NCI-H1048 (cell line): ENCODE measurements around the gene RAB40A.

Experiments
- DNase-seq: peaks from one replicate; lab custom pipeline; 2025; lab: John Stamatoyannopoulos, UW

The RAB40A gene

GRCh38 chrX:103519389-103519788, at the start of gene RAB40A:
TSS of gene RAB40A (minus strand) at chrX:103519489. CDS start at chrX:103500756, 18,733 bp downstream.
- DNase-seq = no peak

GRCh38 chrX:103565752-103566151, 46.5 kb upstream of the RAB40A start:
- no peak for DNase-seq

GRCh38 chrX:103565197-103565596, 45.9 kb upstream of the RAB40A start:
- DNase-seq = no peak

- no peak for DNase-seq
Measured at GRCh38 chrX:103562801-103563200, 43.5 kb upstream of the RAB40A start.

- DNase-seq = no peak
Measured at GRCh38 chrX:103560256-103560655, 41.0 kb upstream of the RAB40A start.

GRCh38 chrX:103556963-103557612, 37.8 kb upstream of the RAB40A start:
- DNase-seq = no peak

GRCh38 chrX:103554687-103555424, 35.6 kb upstream of the RAB40A start:
- DNase-seq = no peak

- DNase-seq = no peak
Measured at GRCh38 chrX:103552236-103552635, 32.9 kb upstream of the RAB40A start.

GRCh38 chrX:103550415-103551051, 31.2 kb upstream of the RAB40A start:
- no peak for DNase-seq

- DNase-seq = no peak
Measured at GRCh38 chrX:103549916-103550315, 30.6 kb upstream of the RAB40A start.

GRCh38 chrX:103540145-103540544, 20.9 kb upstream of the RAB40A start:
- DNase-seq = no peak

GRCh38 chrX:103539695-103540094, 20.4 kb upstream of the RAB40A start:
- DNase-seq = no peak

- DNase-seq = no peak
Measured at GRCh38 chrX:103538728-103539127, 19.4 kb upstream of the RAB40A start.

- DNase-seq = no peak
Measured at GRCh38 chrX:103537871-103538387, 18.6 kb upstream of the RAB40A start.

GRCh38 chrX:103536732-103537131, 17.4 kb upstream of the RAB40A start:
- DNase-seq = no peak

GRCh38 chrX:103536071-103536470, 16.8 kb upstream of the RAB40A start:
- no peak for DNase-seq

- DNase-seq = no peak
Measured at GRCh38 chrX:103535206-103535605, 15.9 kb upstream of the RAB40A start.

- DNase-seq = peak; percentile 45
Measured at GRCh38 chrX:103533511-103534216, 14.4 kb upstream of the RAB40A start.

- no peak for DNase-seq
Measured at GRCh38 chrX:103531002-103531401, 11.7 kb upstream of the RAB40A start.

GRCh38 chrX:103530545-103530944, 11.3 kb upstream of the RAB40A start:
- DNase-seq = no peak

GRCh38 chrX:103529550-103529949, 10.3 kb upstream of the RAB40A start:
- no peak for DNase-seq

GRCh38 chrX:103524747-103525146, 5.5 kb upstream of the RAB40A start:
- DNase-seq = no peak
